Transverse colon (tissue), 4 donors: ENCODE data around the gene KLF7.

Experiments used
- CTCF ChIP-seq, 5 experiments: fragments of 200-600 bp in 3 of 5; fragments of 450-650 bp in 2 of 5; sonication (generic) in 3 of 5; IDR thresholded peaks; 1 replicate in 2 of 5; 2 replicates in 3 of 5; pipeline ENCODE4 v1.5.1; 2016 to 2017; ENCODE audit warnings: antibody characterized with exemption in 5 of 5, inconsistent platforms in 3 of 5, mild to moderate bottlenecking in 2 of 5, moderate library complexity in 1 of 5
- EP300 ChIP-seq: sonication (generic); formaldehyde crosslinking; IDR thresholded peaks from one replicate; pipeline ENCODE4 v1.6.1; 2017; ENCODE audit warnings: antibody characterized with exemption, low read depth
- POLR2A ChIP-seq: fragments of 450-650 bp; IDR thresholded peaks from one replicate; pipeline ENCODE4 v1.6.1; 2016; ENCODE audit warnings: antibody characterized with exemption, mild to moderate bottlenecking, moderate library complexity
- POLR2AphosphoS5 ChIP-seq, 3 donors: sonication (generic); formaldehyde crosslinking; IDR thresholded peaks; one replicate each; pipeline ENCODE4 v1.6.1; 2016; ENCODE audit warnings: antibody characterized with exemption in 3 of 3

GRCh38 chr2:207173641-207174040, 7.9 kb upstream of the KLF7 start:
- TF ChIP-seq CTCF (IDR thresholded peaks at IDR 0.05) = no peak
- no peak for TF ChIP-seq POLR2A
- no peak for TF ChIP-seq POLR2AphosphoS5 (IDR thresholded peaks at IDR 0.05)
- TF ChIP-seq EP300 = no peak
